ENCODE results near the gene OR4K17.
"Not testable (repeated sequence)": the region's sequence is repeated elsewhere in the genome, so short reads cannot be mapped to it uniquely, and the experiment has no call there.

OR4K17 gene, protein sequence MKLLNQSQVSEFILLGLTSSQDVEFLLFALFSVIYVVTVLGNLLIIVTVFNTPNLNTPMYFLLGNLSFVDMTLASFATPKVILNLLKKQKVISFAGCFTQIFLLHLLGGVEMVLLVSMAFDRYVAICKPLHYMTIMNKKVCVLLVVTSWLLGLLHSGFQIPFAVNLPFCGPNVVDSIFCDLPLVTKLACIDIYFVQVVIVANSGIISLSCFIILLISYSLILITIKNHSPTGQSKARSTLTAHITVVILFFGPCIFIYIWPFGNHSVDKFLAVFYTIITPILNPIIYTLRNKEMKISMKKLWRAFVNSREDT

DNA sequence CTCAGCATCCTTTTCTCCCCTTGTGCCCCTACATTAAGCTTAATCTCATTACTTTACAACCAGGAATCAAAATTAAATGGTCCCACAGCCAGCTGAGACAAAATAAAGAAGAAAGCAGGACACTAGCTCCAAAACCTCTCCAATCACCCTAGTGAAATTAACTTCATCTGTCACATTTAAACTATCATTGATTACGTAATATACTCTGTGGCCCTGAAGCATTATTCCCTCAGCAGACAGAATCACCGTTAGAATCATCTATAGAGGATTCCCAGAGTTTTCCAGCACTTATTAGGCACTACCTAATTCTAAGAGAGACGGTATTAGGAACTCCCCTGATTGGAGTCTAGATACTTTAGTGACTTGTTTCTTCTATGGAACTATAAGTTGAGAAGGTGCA, at the start of gene OR4K17:
Gene OR4K17 (plus strand): TSS at position 302 of the 400 bp plus-strand sequence. CDS start 6,761 bp downstream, outside the sequence.
- no peak for DNase-seq (ENCODE audit: low read depth, low spot score)

DNA sequence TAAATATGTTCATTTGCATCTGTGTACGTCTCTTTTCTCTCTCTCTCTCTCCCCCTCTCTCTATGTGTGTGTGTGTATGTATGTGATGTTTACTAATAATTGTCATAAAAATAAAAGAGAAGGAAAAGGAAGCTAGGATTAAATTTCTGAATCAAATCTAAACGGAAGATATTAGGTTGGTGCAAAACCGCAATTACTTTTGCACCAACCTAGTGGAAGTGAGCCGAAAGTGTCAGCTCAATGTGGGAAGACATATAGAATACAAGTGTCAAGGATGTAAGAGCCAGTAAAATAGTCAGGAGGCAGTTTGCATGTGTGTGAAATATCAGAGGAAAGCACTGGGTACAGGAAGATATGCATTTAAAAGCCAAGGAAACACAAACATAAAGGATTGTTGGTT, 18.5 kb upstream of the OR4K17 start:
- no peak for DNase-seq (ENCODE audit: low read depth, low spot score)

DNA sequence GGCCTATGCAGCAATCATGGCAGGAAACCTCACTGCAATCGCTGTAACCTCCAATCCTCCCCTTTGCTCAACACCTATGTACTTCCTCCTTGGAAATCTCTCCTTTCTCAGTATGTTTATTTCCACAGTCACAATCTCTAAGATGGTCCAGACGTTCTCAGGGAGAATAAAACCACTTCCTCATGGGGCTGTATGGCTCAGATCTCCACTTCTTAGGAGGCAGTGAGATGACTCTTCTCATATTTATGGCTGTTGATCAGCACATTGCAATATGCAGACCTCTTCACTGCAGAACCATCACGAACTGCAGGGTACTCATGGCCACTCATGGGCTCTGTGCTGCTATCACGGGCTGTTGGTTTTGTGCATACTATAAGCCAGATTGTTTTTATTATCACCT, 17.1 kb upstream of the OR4K17 start:
- no peak for DNase-seq (ENCODE audit: low read depth, low spot score)

DNA sequence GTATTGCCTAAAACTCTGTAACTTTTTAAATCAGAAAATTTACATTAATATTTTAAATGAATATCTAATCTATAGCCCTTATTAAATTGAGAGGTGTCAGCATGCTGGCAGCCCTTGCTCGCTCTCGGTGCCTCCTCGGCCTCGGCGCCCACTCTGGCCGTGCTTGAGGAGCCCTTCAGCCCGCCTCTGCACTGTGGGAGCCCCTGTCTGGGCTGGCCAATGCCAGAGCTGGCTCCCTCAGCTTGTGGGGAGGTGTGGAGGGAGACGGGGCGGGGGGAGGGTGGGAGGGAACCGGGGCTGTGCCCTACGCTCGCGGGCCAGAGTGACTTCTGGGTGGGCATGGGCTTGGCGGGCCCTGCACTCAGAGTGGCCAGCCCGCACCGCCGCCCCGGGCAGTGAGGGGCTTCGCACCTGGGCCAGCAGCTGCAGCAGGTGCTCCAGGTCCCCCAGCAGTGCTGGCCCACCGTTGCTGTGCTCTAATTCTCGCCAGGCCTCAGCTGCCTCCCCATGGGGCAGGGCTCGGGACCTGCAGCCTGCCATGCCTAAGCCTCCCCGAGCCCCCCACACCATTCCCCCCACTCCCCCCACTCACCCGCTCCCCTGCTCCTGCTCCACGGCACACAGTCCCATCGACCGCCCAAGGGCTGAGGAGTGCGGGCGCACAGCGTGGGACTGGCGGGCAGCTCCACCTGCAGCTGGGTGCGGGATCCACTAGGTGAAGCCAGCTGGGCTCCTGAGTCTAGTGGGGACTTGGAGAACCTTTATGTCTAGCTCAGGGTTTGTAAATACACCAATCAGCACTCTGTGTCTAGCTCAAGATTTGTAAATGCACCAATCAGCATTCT, 11.4 kb upstream of the OR4K17 start:
- DNase-seq (ENCODE audit: low read depth, low spot score), result not testable (repeated sequence)

DNA sequence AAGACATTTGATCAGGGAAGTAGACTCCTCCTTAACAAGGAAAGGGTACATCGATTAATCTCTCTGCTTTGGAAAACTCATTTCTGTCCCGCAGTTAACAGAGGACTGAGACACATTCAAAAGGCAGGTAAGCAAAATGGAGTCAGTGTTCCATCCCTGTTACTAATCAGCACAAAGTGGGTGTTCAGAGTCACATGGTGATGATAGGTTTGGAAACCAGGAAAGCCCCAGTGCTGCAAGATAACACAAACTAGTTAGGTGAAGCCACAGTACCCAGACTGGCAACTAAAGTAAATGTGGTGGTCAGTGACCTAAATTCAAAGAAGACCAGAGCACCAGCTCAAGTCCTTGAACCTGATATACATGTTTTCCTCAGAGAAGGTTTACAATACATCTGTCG, 1.8 kb downstream of the OR4K17 start:
- no peak for DNase-seq (ENCODE audit: low read depth, low spot score)

DNA sequence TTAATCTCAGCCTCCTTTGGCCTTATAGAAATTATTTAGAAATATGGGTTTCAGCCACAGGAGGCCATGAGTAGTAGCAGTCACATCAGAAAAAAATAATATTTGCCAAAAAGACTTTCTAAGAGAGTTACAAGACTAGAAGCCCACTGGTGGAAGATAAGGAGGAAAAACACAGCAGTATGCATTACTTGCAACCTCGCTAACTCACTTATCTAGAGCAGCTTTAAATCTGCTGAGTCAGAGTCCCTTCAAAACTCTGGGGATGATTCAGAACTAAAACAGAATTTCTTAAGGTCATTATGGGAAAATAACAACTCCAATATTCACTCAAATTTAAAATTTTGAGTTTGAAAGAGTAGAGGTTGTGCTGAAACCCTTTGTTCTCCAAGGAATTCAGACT, 6.2 kb downstream of the OR4K17 start:
- no peak for DNase-seq (ENCODE audit: low read depth, low spot score)

DNA sequence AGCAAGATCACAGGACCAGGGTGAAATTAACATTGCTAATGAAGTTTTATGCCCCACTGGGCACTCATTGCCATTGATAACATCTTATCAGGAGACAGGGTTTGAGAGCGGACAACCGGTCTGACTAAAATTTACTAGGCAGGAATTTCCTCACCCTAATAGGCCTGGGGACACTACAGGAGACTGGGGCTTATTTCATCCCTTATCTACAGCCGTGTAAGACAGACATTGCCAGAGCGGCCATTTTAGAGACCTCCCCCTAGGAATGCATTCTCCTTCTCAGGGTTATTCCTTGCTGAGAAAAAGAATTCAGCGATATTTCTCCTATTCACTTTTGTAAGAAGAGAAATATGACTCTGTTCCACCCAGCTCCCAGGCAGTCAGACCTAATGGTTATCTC, 8.3 kb downstream of the OR4K17 start:
- DNase-seq (ENCODE audit: low read depth, low spot score), result no peak

DNA sequence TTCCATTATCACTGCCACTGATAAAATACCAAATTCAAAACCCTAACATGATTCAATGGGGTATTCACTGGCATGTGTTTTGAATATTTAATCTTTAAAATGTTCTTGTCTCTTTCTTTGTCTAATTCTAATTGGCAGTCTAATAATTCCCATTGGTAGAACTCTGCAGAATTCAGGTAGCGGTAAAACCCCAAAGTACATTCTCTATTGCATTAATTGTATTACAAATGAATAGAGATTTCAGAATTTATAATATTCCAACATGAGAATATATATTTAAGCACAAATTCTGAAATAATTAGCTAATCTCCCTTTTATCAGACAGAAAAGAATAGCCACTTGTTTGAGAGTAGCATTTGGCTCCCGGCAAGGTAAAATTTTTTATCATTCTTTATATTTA, 28.0 kb downstream of the OR4K17 start, which contains the start of gene OR4N5:
Gene OR4N5 (plus strand): TSS at position 301 of the 400 bp plus-strand sequence. CDS start 4,916 bp downstream, outside the sequence.
- DNase-seq (ENCODE audit: low read depth, low spot score), result no peak

DNA sequence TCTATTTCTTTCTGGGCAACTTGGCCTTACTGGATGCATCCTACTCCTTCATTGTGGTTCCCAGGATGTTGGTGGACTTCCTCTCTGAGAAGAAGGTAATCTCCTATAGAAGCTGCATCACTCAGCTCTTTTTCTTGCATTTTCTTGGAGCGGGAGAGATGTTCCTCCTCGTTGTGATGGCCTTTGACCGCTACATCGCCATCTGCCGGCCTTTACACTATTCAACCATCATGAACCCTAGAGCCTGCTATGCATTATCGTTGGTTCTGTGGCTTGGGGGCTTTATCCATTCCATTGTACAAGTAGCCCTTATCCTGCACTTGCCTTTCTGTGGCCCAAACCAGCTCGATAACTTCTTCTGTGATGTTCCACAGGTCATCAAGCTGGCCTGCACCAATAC, 33.4 kb downstream of the OR4K17 start:
- DNase-seq (ENCODE audit: low read depth, low spot score), result no peak

DNA sequence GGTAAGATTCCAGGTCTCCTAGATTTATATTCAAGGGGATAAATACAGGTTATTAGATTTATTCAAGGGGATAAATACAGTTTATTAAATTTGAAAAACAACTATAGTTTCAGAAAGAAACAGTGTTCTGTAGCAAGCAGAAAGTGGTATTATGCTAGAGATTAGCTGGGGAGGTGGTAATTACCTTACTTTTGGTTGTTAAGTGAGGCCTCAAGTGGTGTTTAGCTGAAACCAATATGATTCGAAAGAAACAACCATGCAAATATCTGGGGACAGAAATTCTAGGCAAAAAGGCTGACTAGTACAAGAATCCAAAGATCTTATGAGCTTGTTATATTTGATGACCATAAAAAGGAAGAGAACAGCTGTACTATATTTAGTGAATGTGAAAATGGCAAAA, 34.3 kb downstream of the OR4K17 start:
- DNase-seq (ENCODE audit: low read depth, low spot score), result no peak

DNA sequence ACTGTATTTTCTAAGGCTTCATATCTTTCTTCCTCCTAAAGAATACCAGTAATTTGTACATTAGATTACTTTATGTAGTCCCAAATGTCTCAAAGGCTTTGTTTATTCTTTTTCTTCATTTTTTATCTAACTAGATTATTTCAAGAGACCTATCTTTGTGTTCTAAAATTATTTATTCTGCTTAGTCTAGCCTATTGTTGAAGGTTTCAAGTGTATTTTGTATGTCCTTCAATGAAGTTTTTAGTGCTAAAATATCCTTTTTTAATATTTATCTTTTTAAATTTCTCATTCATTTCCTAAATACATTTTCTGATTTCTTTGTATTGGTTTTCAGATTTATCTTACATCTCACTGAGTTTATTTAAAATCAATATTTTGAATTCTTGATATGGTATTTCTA, 53.9 kb downstream of the OR4K17 start:
- no peak for DNase-seq (ENCODE audit: low read depth, low spot score)

DNA sequence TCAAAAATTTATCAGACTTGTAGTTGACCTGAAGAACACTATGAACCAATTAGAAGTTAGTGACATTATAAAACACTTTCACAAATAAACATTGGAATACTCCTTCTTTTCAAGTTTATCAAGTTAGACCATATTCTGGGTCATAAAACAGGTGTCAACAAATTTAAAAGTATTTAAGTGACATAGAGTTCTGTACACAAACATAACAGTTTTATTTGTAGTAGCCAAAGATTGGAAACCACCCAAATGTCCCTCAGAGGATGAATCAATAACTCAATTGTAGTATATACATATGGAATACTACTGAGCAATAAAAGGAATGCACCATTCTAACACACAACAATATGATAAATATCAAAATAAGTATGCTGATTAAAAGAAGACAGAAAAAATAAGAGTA, 56.6 kb downstream of the OR4K17 start:
- DNase-seq (ENCODE audit: low read depth, low spot score), result no peak

DNA sequence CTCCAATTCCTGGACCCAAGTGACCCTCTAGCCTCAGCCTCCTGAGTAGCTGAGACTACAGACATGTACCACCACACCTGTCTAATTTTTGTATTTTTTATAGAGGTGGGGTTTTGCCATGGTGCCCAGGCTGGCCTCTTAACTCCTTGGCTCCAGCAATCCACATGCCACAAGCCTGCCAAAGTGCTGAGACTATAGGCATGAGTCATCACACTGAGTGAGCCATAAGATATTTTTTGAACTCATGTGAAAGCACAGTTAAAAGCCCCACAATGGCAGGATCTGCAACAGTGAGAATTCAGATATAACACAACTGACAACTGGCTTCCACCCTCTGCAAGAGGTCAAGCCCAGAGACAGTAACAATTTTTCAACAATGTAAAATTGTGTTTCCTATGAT, 59.3 kb downstream of the OR4K17 start:
- not testable (repeated sequence) for DNase-seq (ENCODE audit: low read depth, low spot score)
